Activated CD4-positive, alpha-beta memory T cell treated with anti-CD3 and anti-CD28 coated beads for 36 hours (primary cell): ENCODE data around the gene RASSF5. TPM values are rescaled to one million over a fixed set of nuclear protein-coding genes. Genes with fewer than 3 reads are reported as not detected.
"Not testable (repeated sequence)": the region's sequence is repeated elsewhere in the genome, so short reads cannot be mapped to it uniquely, and the experiment has no call there.

Source experiments
- CTCF ChIA-PET: fragments of 350-600 bp; sonication (Branson Sonifier 250); formaldehyde crosslinking; loops from one replicate; lab custom pipeline; 2021; ENCODE audit warnings: antibody characterized with exemption, inconsistent platforms; lab: Charles Lee
- POLR2A ChIA-PET: fragments of 350-600 bp; sonication (Branson Sonifier 250); formaldehyde crosslinking; loops from one replicate; lab custom pipeline; 2021; ENCODE audit warnings: antibody characterized with exemption; lab: Charles Lee
- DNase-seq: peaks from one replicate; pipeline ENCODE4 v3.0.0-alpha.2; 2020
- H3K27ac Mint-ChIP-seq: one replicate; pipeline ENCODE4 v1.8.0; 2021; ENCODE audit warnings: mixed read lengths
- H3K27me3 Mint-ChIP-seq: one replicate; pipeline ENCODE4 v1.8.0; 2021; ENCODE audit warnings: mixed read lengths
- H3K36me3 Mint-ChIP-seq: one replicate; pipeline ENCODE4 v1.8.0; 2021; ENCODE audit warnings: mixed read lengths
- H3K4me1 Mint-ChIP-seq: one replicate; pipeline ENCODE4 v1.8.0; 2021; ENCODE audit warnings: low read depth, mixed read lengths
- H3K4me3 Mint-ChIP-seq: one replicate; pipeline ENCODE4 v1.8.0; 2021; ENCODE audit warnings: mild to moderate bottlenecking, mixed read lengths
- H3K9me3 Mint-ChIP-seq: one replicate; pipeline ENCODE4 v1.8.0; 2021; ENCODE audit warnings: mixed read lengths
- intact Hi-C: fragments of 100-400 bp; cut with micrococcal nuclease; formaldehyde crosslinking; loops from one replicate; pipeline ENCODE4 v1.15.1; 2023
- total RNA-seq, 2 experiments: library from RNA; stranded (reverse); gene quantifications; one replicate each; pipeline ENCODE4 v1.2.3, GENCODE V29; 2021

Gene RASSF5
- total RNA-seq, 2 experiments from 2014 or later: 203 TPM

DNA sequence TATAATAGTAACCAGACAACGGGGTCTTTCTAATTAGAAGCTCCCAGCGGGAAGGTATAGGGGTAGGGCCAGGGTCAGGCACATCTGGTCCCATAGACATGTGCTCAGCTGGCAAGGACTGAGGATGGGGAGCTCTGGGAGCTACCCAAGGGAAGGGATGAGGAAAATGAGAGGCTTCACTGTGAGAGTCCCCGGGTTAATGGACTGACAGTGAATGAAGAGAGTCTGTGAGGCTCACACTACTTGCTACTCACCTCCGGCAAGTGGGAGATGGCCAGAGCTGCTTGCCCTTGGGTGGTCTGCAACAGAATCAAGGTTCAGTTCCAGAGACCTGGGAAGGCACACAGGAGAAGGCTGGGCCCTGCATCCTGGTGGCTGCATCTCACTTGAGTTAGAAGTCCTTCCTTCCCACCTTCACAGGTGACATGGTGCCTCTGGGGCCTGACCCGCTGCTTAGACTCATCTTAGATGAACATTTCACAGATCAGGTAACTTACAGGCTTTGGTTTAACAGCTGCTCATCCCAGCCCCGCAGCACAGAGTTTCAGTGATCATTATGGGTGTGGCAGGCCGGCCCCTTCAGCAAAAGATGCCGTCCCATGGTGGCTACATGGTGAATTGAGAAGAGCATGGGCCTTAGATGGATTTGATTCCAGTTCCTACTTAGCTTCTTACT lies 73.2 kb downstream of the RASSF5 start:
- H3K9me3 Mint-ChIP-seq: no peaks in the 10 kb centered on the region
- POLR2A ChIA-PET: interaction anchor here (0.7 to 12.0 kb wide), 10 partner anchors 8 to 188 kb away, joined by 3 to 546 read pairs (median 7); no protein-coding TSS in a partner anchor
- H3K4me1 Mint-ChIP-seq: peaks cover 95% of the 10 kb centered on the region
- peak overlapping the region; percentile 73 for H3K4me3 Mint-ChIP-seq
- intact Hi-C loops: loop anchor here (1.0 kb wide), 4 partner anchors 10 to 29 kb away; no protein-coding TSS in a partner anchor
- CTCF ChIA-PET: interaction anchor here (0.8 to 19.0 kb wide), 9 partner anchors 8 to 102 kb away, joined by 4 to 588 read pairs (median 6); partner anchors contain the start of genes DYRK3 and RASSF5
- DNase-seq: peak; percentile 43
- H3K27ac Mint-ChIP-seq: peak overlapping the region; percentile 99
- peaks cover 86% of the 10 kb centered on the region for H3K36me3 Mint-ChIP-seq
- no peaks in the 10 kb centered on the region for H3K27me3 Mint-ChIP-seq

DNA sequence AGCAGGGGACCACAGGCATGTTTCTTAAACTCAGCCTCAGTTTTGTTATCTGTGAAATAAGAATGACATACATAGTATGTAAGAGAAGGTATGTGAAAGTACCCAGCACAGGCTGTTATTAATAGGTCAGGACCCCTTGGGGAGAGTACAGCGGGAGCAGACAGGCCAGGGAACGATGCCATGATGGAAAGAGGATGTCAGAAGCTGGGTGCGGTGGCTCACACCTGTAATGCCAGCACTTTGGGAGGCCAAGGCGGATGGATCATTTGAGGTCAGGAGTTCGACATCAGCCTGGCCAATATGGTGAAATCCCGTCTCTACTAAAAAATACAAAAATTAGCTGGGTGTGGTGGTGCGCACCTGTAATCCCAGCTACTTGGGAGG lies 73.8 kb downstream of the RASSF5 start:
- DNase-seq, H3K27me3 Mint-ChIP-seq, H3K9me3 Mint-ChIP-seq, intact Hi-C loops: not testable (repeated sequence)
- ChIA-PET CTCF (interaction anchor here (0.8 to 19.0 kb wide), 9 partner anchors 8 to 111 kb away, joined by 3 to 588 read pairs (median 6); partner anchors contain the start of genes IKBKE and RASSF5), POLR2A (interaction anchor here (1.3 to 12.0 kb wide), 5 partner anchors 11 to 59 kb away, joined by 3 to 546 read pairs (median 12); no protein-coding TSS in a partner anchor)
- peak overlapping the region; percentile 73 for H3K4me3 Mint-ChIP-seq
- peaks cover 88% of the 10 kb centered on the region for H3K36me3 Mint-ChIP-seq
- H3K4me1 Mint-ChIP-seq: peaks cover 95% of the 10 kb centered on the region
- peak overlapping the region; percentile 99 for H3K27ac Mint-ChIP-seq

DNA sequence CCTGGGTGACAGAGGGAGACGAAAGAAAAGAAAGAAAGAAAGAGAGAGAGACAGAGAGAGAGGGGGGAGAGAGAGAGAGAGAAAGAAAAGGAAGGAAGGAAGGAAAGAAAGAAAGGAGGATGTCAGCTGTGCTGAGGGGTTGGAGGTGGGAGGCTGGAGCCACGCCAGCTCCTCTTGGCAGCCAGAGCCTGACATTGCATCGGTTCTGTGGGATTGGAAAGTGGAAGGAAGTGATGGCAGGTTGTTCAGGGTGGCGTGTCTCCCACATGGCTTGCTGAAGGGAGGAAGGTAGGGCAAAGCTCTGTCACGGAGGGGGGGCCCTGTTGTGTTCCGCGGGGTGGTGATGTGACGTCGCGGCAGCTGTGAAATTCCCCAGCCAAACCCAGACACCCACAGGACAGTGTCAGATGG lies 74.2 kb downstream of the RASSF5 start:
- H3K4me1 Mint-ChIP-seq: peaks cover 95% of the 10 kb centered on the region
- peak; percentile 79 for DNase-seq
- POLR2A ChIA-PET: interaction anchor here (1.3 to 12.0 kb wide), 4 partner anchors 21 to 59 kb away, joined by 3 to 546 read pairs (median 17); no protein-coding TSS in a partner anchor
- no peaks in the 10 kb centered on the region for H3K27me3 Mint-ChIP-seq
- peaks cover 86% of the 10 kb centered on the region for H3K36me3 Mint-ChIP-seq
- H3K4me3 Mint-ChIP-seq: peak overlapping the region; percentile 73
- H3K27ac Mint-ChIP-seq: peak overlapping the region; percentile 99
- CTCF ChIA-PET: interaction anchor here (0.8 to 19.0 kb wide), 8 partner anchors 10 to 112 kb away, joined by 3 to 588 read pairs (median 14); partner anchors contain the start of genes IKBKE and RASSF5
- no peaks in the 10 kb centered on the region for H3K9me3 Mint-ChIP-seq
- intact Hi-C loops: no loop called here

DNA sequence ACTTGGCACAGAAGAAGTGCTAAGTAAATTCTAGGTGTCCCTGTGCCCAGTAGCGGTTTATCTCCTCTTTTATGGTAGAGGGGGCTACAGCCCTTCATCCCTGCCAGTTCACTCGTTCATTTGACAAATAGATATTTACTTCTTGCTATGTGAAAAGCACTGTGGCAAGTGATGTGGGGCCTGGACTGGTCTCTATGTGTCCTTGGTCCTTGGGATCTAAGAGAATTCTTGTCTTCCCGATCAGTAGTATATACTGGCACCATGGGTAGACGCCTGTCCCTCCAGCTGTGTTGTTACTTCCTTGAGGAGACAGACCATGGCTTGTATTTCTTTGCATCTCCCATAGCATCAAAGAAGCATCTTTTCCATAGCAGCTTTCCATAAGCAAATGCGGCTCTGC lies 75.2 kb downstream of the RASSF5 start:
- CTCF ChIA-PET: interaction anchor here (0.6 to 19.0 kb wide), 16 partner anchors 10 to 120 kb away, joined by 3 to 588 read pairs (median 12); partner anchors contain the start of genes IKBKE and RASSF5

DNA sequence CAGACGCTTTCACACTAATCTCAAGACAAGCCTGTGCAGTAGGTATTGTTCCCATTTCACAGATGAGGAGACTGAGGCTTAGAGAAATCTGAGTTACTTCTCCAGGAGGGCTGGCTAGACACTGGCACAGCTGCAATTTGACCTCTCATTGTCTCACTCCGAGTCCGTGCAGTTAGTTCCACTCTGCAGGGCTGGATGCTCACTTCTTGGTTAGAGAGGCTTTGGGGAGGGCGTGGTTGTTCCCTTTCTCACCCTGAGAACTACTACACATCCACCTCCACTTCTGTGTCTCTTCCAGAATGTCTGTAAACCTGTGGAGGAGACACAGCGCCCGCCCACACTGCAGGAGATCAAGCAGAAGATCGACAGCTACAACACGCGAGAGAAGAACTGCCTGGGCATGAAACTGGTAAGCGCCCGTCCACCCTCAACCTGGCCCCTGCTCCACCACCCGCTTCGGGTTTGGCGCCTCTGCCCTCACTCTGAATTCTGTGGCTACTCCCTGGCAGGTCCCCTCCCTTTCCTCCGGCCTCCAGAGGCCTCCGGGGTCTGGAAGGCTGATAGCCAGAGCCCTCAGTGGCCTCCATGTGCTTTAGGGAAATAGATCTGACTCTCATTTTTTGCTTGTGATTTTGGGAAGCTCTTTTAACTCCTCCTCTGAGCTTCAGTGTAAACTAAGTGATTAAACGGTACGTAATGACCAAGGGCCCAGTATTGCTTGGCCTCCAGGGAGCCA lies 75.8 kb downstream of the RASSF5 start:
- peak; percentile 73 for DNase-seq
- Mint-ChIP-seq H3K27ac (peak overlapping the region; percentile 99), H3K27me3 (no peaks in the 10 kb centered on the region), H3K4me3 (peak overlapping the region; percentile 73), H3K9me3 (no peaks in the 10 kb centered on the region), H3K4me1 (peaks cover 94% of the 10 kb centered on the region), H3K36me3 (peaks cover 92% of the 10 kb centered on the region)
- intact Hi-C loops: loop anchor here (1.0 to 2.0 kb wide), 5 partner anchors 31 to 120 kb away; no protein-coding TSS in a partner anchor
- ChIA-PET CTCF (interaction anchor here (0.6 to 19.0 kb wide), 30 partner anchors 8 to 446 kb away, joined by 3 to 588 read pairs (median 5); partner anchors contain the start of genes IKBKE and RASSF5), POLR2A (interaction anchor here (0.6 to 12.0 kb wide), 7 partner anchors 22 to 118 kb away, joined by 3 to 546 read pairs (median 5); partner anchors contain the start of genes EIF2D and IKBKE)

More for the DNA sequence above, 75.2 kb downstream of the RASSF5 start:
- POLR2A ChIA-PET: interaction anchor here (0.9 to 12.0 kb wide), 6 partner anchors 22 to 118 kb away, joined by 3 to 546 read pairs (median 9); partner anchors contain the start of genes EIF2D and IKBKE
- Mint-ChIP-seq H3K9me3 (no peaks in the 10 kb centered on the region), H3K4me1 (peaks cover 94% of the 10 kb centered on the region), H3K27me3 (no peaks in the 10 kb centered on the region), H3K4me3 (peak overlapping the region; percentile 73), H3K36me3 (peaks cover 88% of the 10 kb centered on the region), H3K27ac (peak overlapping the region; percentile 99)
- intact Hi-C loops: loop anchor here (2.0 kb wide), 1 partner anchor 120 kb away; no protein-coding TSS in a partner anchor
- DNase-seq: no peak

DNA sequence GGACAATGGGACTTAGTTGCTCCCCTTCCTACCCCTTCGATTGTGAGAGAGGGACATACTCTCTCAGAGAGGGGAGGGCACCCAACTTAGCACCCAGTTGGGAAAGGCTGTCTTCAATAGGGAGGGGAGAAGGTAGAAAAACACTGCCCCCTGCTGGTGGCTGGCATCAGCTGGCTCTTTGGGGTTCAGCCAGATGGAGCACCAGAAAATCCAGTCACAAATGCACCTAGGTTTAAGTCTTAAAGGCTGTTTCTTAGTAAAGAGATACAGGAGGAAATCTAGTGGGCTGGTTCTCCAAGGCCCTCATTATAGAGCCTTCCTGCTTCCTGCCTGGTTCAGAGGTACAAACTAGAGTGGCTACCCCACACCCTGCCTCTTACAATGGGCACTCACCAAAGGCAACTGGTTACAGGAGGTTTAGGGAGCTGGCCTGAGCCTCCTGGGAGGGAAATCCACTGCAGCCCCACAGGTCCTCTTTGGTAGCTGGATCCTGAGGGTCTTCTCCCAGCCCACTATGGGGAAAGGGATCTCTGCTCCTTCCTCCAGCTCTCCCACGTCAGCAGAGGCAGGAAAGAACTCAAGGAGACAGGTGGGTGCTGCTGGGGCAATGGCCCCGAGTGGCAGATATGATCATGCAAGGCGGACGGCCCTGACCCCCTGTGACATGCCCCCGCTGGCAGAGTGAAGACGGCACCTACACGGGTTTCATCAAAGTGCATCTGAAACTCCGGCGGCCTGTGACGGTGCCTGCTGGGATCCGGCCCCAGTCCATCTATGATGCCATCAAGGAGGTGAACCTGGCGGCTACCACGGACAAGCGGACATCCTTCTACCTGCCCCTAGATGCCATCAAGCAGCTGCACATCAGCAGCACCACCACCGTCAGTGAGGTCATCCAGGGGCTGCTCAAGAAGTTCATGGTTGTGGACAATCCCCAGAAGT lies 76.6 kb downstream of the RASSF5 start:
- Mint-ChIP-seq H3K9me3 (no peaks in the 10 kb centered on the region), H3K27ac (peak overlapping the region; percentile 99), H3K27me3 (no peaks in the 10 kb centered on the region), H3K4me1 (peaks cover 94% of the 10 kb centered on the region), H3K36me3 (peaks cover 91% of the 10 kb centered on the region), H3K4me3 (peak overlapping the region; percentile 73)
- intact Hi-C loops: loop anchor here (1.0 to 2.0 kb wide), 5 partner anchors 32 to 121 kb away; no protein-coding TSS in a partner anchor
- ChIA-PET CTCF (interaction anchor here (0.6 to 19.0 kb wide), 30 partner anchors 8 to 131 kb away, joined by 3 to 588 read pairs (median 5); partner anchors contain the start of genes IKBKE and RASSF5), POLR2A (interaction anchor here (0.6 to 12.0 kb wide), 7 partner anchors 23 to 119 kb away, joined by 3 to 546 read pairs (median 5); partner anchors contain the start of gene EIF2D)
- DNase-seq: peak; percentile 91

DNA sequence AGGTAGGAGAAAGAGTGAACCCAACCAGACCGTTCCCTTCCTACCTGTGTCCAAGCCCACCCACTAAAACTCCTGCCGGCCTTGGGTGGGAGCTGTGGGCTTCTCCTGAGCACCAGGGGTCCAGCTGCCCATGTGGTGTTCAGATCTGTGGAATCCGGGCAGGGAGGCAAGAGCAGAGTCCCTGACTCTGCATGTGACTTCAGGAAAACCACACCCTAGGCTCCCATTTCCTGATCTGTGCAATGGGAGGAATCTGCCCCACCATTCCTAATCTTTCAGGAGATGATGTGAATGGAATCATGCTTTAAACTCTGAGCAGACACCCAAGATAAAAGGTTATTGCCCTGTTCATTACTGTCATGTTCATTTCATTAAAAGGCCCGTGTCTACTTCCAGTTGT lies 77.4 kb downstream of the RASSF5 start:
- H3K27me3 Mint-ChIP-seq: no peaks in the 10 kb centered on the region
- H3K27ac Mint-ChIP-seq: peak overlapping the region; percentile 99
- H3K9me3 Mint-ChIP-seq: no peaks in the 10 kb centered on the region
- no peak overlapping the region for H3K4me3 Mint-ChIP-seq
- ChIA-PET POLR2A (interaction anchor here (1.1 to 12.0 kb wide), 3 partner anchors 24 to 39 kb away, joined by 3 to 546 read pairs (median 15); no protein-coding TSS in a partner anchor), CTCF (interaction anchor here (0.9 to 19.0 kb wide), 10 partner anchors 9 to 130 kb away, joined by 3 to 588 read pairs (median 14); no protein-coding TSS in a partner anchor)
- intact Hi-C loops: no loop called here
- DNase-seq: no peak
- peaks cover 84% of the 10 kb centered on the region for H3K36me3 Mint-ChIP-seq
- H3K4me1 Mint-ChIP-seq: peaks cover 94% of the 10 kb centered on the region

DNA sequence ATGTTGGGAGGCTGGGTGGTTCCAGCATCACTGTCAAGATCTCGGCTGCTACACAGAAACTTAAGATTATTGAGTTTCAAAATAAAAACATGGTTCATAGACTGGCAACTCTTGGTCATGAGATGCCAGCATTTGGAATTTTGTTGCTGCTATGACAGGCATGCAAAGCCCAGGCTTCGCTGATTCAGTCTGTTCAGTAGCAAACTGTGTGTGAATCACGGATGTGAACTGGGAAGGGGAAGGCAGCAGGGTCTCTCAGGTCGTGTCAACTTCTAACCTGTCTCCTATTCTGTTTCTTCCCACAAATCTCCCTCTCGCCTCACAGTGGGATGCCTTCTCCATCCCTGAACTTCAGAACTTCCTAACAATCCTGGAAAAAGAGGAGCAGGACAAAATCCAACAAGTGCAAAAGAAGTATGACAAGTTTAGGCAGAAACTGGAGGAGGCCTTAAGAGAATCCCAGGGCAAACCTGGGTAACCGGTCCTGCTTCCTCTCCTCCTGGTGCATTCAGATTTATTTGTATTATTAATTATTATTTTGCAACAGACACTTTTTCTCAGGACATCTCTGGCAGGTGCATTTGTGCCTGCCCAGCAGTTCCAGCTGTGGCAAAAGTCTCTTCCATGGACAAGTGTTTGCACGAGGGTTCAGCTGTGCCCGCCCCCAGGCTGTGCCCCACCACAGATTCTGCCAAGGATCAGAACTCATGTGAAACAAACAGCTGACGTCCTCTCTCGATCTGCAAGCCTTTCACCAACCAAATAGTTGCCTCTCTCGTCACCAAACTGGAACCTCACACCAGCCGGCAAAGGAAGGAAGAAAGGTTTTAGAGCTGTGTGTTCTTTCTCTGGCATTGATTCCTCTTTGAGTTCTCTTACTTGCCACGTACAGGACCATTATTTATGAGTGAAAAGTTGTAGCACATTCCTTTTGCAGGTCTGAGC lies 79.4 kb downstream of the RASSF5 start:
- intact Hi-C loops: no loop called here
- H3K9me3 Mint-ChIP-seq: no peaks in the 10 kb centered on the region
- CTCF ChIA-PET: interaction anchor here (0.8 to 19.0 kb wide), 6 partner anchors 27 to 107 kb away, joined by 4 to 588 read pairs (median 67); partner anchors contain the start of gene DYRK3
- no peaks in the 10 kb centered on the region for H3K27me3 Mint-ChIP-seq
- H3K27ac Mint-ChIP-seq: peak overlapping the region; percentile 99
- H3K4me3 Mint-ChIP-seq: no peak overlapping the region
- POLR2A ChIA-PET: interaction anchor here (1.2 to 12.0 kb wide), 2 partner anchors 23 to 26 kb away, joined by 3 to 546 read pairs; no protein-coding TSS in a partner anchor
- H3K36me3 Mint-ChIP-seq: peaks cover 76% of the 10 kb centered on the region
- DNase-seq: no peak
- H3K4me1 Mint-ChIP-seq: peaks cover 93% of the 10 kb centered on the region

DNA sequence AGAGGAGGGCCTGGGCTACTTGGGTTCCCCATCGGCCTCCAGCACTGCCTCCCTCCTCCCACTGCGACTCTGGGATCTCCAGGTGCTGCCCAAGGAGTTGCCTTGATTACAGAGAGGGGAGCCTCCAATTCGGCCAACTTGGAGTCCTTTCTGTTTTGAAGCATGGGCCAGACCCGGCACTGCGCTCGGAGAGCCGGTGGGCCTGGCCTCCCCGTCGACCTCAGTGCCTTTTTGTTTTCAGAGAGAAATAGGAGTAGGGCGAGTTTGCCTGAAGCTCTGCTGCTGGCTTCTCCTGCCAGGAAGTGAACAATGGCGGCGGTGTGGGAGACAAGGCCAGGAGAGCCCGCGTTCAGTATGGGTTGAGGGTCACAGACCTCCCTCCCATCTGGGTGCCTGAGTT lies 80.6 kb downstream of the RASSF5 start:
- H3K9me3 Mint-ChIP-seq: no peaks in the 10 kb centered on the region
- no peaks in the 10 kb centered on the region for H3K27me3 Mint-ChIP-seq
- H3K36me3 Mint-ChIP-seq: peaks cover 78% of the 10 kb centered on the region
- ChIA-PET POLR2A (interaction anchor here (0.8 to 1.9 kb wide), 5 partner anchors 8 to 43 kb away, joined by 3 to 7 read pairs (median 5); no protein-coding TSS in a partner anchor), CTCF (interaction anchor here (1.4 to 19.0 kb wide), 8 partner anchors 8 to 108 kb away, joined by 5 to 588 read pairs (median 9); no protein-coding TSS in a partner anchor)
- H3K27ac Mint-ChIP-seq: peak overlapping the region; percentile 99
- no peak overlapping the region for H3K4me3 Mint-ChIP-seq
- H3K4me1 Mint-ChIP-seq: peaks cover 92% of the 10 kb centered on the region
- intact Hi-C loops: no loop called here
- no peak for DNase-seq
